Measurements from ENCODE around the gene CYP27C1.

Gene CYP27C1

GRCh38 chr2:127217470-127218325 lies 2.4 kb downstream of the CYP27C1 start:
- no peak for TF ChIP-seq CTCF (IDR thresholded peaks at IDR 0.05)

- no peak for TF ChIP-seq CTCF (IDR thresholded peaks at IDR 0.05)
These were observed 3.5 kb downstream of the CYP27C1 start for GRCh38 chr2:127216593-127216992.

GRCh38 chr2:127216095-127216494 lies 4.0 kb downstream of the CYP27C1 start:
- no peak for TF ChIP-seq CTCF (IDR thresholded peaks at IDR 0.05)

GRCh38 chr2:127208313-127208712 lies 11.8 kb downstream of the CYP27C1 start:
- TF ChIP-seq CTCF (IDR thresholded peaks at IDR 0.05) = no peak

GRCh38 chr2:127205218-127206125 lies 14.6 kb downstream of the CYP27C1 start:
- TF ChIP-seq CTCF (IDR thresholded peaks at IDR 0.05) = no peak

GRCh38 chr2:127201452-127201851 lies 18.6 kb downstream of the CYP27C1 start:
- no peak for TF ChIP-seq CTCF (IDR thresholded peaks at IDR 0.05)

GRCh38 chr2:127200962-127201361 lies 19.1 kb downstream of the CYP27C1 start:
- no peak for TF ChIP-seq CTCF (IDR thresholded peaks at IDR 0.05)
